Small intestine (tissue), 7 donors: ENCODE measurements around the gene NCR3LG1. TPM values are rescaled to one million over a fixed set of nuclear protein-coding genes. Genes with fewer than 3 reads are reported as not detected.

ENCODE experiments used
- DNase-seq, 2 donors: peaks; one replicate each; pipeline versions ENCODE4 v3.0.0 to v3.0.0-alpha.2; 2013
- FAIRE-seq: peaks from 2 replicates; lab custom pipeline; 2012; peaks lifted over from hg19 to GRCh38; lab: Jason Lieb, UNC
- H3K27ac ChIP-seq, 3 donors: one replicate each; pipeline ENCODE4 v1.5.1; 2013; ENCODE audit warnings: low read length in 2 of 3, mild to moderate bottlenecking in 2 of 3, control low read depth in 1 of 3, inconsistent platforms in 1 of 3, low read depth in 1 of 3, moderate library complexity in 1 of 3
- H3K27me3 ChIP-seq, 3 donors: one replicate each; pipeline ENCODE4 v1.6.1; 2013; ENCODE audit warnings: low read length in 3 of 3, inconsistent platforms in 1 of 3; ENCODE audit not compliant: control insufficient read depth in 3 of 3, insufficient read depth in 3 of 3
- H3K36me3 ChIP-seq, 3 donors: one replicate each; pipeline ENCODE4 v1.6.1; 2013; ENCODE audit warnings: low read length in 3 of 3, inconsistent platforms in 1 of 3, low read depth in 1 of 3, mild to moderate bottlenecking in 1 of 3, moderate library complexity in 1 of 3; ENCODE audit not compliant: control insufficient read depth in 3 of 3, insufficient read depth in 2 of 3
- H3K4me1 ChIP-seq, 3 donors: one replicate each; pipeline ENCODE4 v1.6.1; 2013; ENCODE audit warnings: low read length in 2 of 3, inconsistent platforms in 1 of 3, low read depth in 1 of 3, mild to moderate bottlenecking in 1 of 3, moderate library complexity in 1 of 3; ENCODE audit not compliant: control insufficient read depth in 3 of 3, insufficient read depth in 2 of 3
- H3K4me3 ChIP-seq, 3 donors: one replicate each; pipeline ENCODE4 v1.5.1; 2013; ENCODE audit warnings: low read length in 3 of 3, control low read depth in 1 of 3, inconsistent platforms in 1 of 3, low read depth in 1 of 3, mild to moderate bottlenecking in 1 of 3, moderate library complexity in 1 of 3
- H3K9me3 ChIP-seq, 2 donors: one replicate each; pipeline ENCODE4 v1.6.1; 2013; ENCODE audit warnings: low read depth in 1 of 2, low read length in 1 of 2; ENCODE audit not compliant: control insufficient read depth in 2 of 2, insufficient read depth in 1 of 2
- WGBS, 3 donors: extraction: QIAGEN DNeasy Blood & Tissue Kit; methylation state at CpG; one replicate each; pipeline ENCODE4 v1.1.7; 2013; 5-methylcytosine and 5-hydroxymethylcytosine counted together
- polyA plus RNA-seq, 4 donors: library from polyadenylated mRNA; stranded (reverse) in 3 of 4; unstranded in 1 of 4; fragments of 200-250 nt in 3 of 4; fragments of 120-200 nt in 1 of 4; gene quantifications; one replicate each; pipeline versions ENCODE4 v1.2.1 to v1.2.3, GENCODE V29; 2013
- donor health status: healthy with polysubstance abuse.
- donor health status: control.
- donor health status: control.
- donor health status: Bipolar disorder and iron deficiency.
- donor health status: healthy.

NCR3LG1 gene
- polyA plus RNA-seq, 4 donors: 0.22 to 19.8 (median 2.7) TPM

- DNase-seq (no peak), FAIRE-seq (no peak)
- no peaks in the 10 kb centered on the region for H3K9me3 ChIP-seq
- 74 to 80% (median 78%) methylated on average over 7 to 9 of the region's 9 CpGs for WGBS, 3 donors
- no peaks in the 10 kb centered on the region for H3K27me3 ChIP-seq
- H3K36me3 ChIP-seq: peaks cover 0 to 3% (median 0%) of the 10 kb centered on the region in 3 donors
- no peak overlapping the region for H3K4me3 ChIP-seq
- no peak overlapping the region for H3K27ac ChIP-seq
- no peaks in the 10 kb centered on the region for H3K4me1 ChIP-seq
Measured at GRCh38 chr11:17412488-17413180, 61.0 kb downstream of the NCR3LG1 start.

- DNase-seq (peak; percentile 33 to 55), FAIRE-seq (no peak)
- Histone ChIP-seq H3K9me3 (no peaks in the 10 kb centered on the region), H3K4me3 (no peak overlapping the region), H3K4me1 (no peaks in the 10 kb centered on the region), H3K27ac (no peak overlapping the region), H3K27me3 (no peaks in the 10 kb centered on the region), H3K36me3 (peaks cover 0 to 3% (median 0%) of the 10 kb centered on the region in 3 donors)
- WGBS, 3 donors: 65 to 79% (median 71%) methylated on average over 15 of the region's 15 CpGs
Measured at GRCh38 chr11:17413414-17414316, 62.1 kb downstream of the NCR3LG1 start.

GRCh38 chr11:17414317-17414737, 62.7 kb downstream of the NCR3LG1 start:
- 53 to 58% (median 56%) methylated on average over 8 of the region's 8 CpGs for WGBS, 3 donors

GRCh38 chr11:17414992-17415391, 63.4 kb downstream of the NCR3LG1 start:
- no peaks in the 10 kb centered on the region for H3K9me3 ChIP-seq
- H3K27me3 ChIP-seq: peaks cover 0 to 4% (median 0%) of the 10 kb centered on the region in 3 donors
- H3K36me3 ChIP-seq: peaks cover 0 to under 1% (median 0%) of the 10 kb centered on the region in 3 donors
- H3K4me3 ChIP-seq: no peak overlapping the region
- no peak for DNase-seq
- FAIRE-seq: no peak
- no peaks in the 10 kb centered on the region for H3K4me1 ChIP-seq
- no peak overlapping the region for H3K27ac ChIP-seq
- 90 to 92% (median 91%) methylated on average over 5 of the region's 5 CpGs for WGBS, 3 donors

More at GRCh38 chr11:17414317-17414737, 62.7 kb downstream of the NCR3LG1 start:
- Histone ChIP-seq H3K4me3 (no peak overlapping the region), H3K4me1 (no peaks in the 10 kb centered on the region), H3K9me3 (no peaks in the 10 kb centered on the region), H3K27me3 (peaks cover 0 to 4% (median 0%) of the 10 kb centered on the region in 3 donors), H3K36me3 (peaks cover 0 to 3% (median 0%) of the 10 kb centered on the region in 3 donors), H3K27ac (no peak overlapping the region)
- DNase-seq: peak in 1 of 2 donors; percentile 29
- FAIRE-seq: no peak

GRCh38 chr11:17415523-17416104, 64.0 kb downstream of the NCR3LG1 start:
- FAIRE-seq (no peak), DNase-seq (no peak)
- Histone ChIP-seq H3K27ac (no peak overlapping the region), H3K9me3 (no peaks in the 10 kb centered on the region), H3K4me1 (no peaks in the 10 kb centered on the region), H3K27me3 (peaks cover 0 to 4% (median 0%) of the 10 kb centered on the region in 3 donors), H3K4me3 (no peak overlapping the region), H3K36me3 (no peaks in the 10 kb centered on the region)
- 64 to 71% (median 68%) methylated on average over 6 of the region's 6 CpGs for WGBS, 3 donors

- H3K27me3 ChIP-seq: peaks cover 0 to 7% (median 0%) of the 10 kb centered on the region in 3 donors
- no peaks in the 10 kb centered on the region for H3K9me3 ChIP-seq
- WGBS, 3 donors: 73 to 82% (median 78%) methylated on average over 2 of the region's 2 CpGs
- H3K4me3 ChIP-seq: no peak overlapping the region
- DNase-seq (no peak), FAIRE-seq (no peak)
- H3K4me1 ChIP-seq: no peaks in the 10 kb centered on the region
- H3K36me3 ChIP-seq: no peaks in the 10 kb centered on the region
- H3K27ac ChIP-seq: no peak overlapping the region
Measured at GRCh38 chr11:17416492-17416891, 64.9 kb downstream of the NCR3LG1 start.

- no peaks in the 10 kb centered on the region for H3K36me3 ChIP-seq
- H3K27ac ChIP-seq: no peak overlapping the region
- FAIRE-seq (no peak), DNase-seq (no peak)
- H3K4me1 ChIP-seq: peaks cover 0 to 6% (median 0%) of the 10 kb centered on the region in 3 donors
- H3K9me3 ChIP-seq: no peaks in the 10 kb centered on the region
- 57 to 75% (median 69%) methylated on average over 2 of the region's 2 CpGs for WGBS, 3 donors
- H3K4me3 ChIP-seq: no peak overlapping the region
- peaks cover 0 to 7% (median 0%) of the 10 kb centered on the region in 3 donors for H3K27me3 ChIP-seq
Measured at GRCh38 chr11:17418444-17419081, 67.0 kb downstream of the NCR3LG1 start.
